ENCODE measurements around the gene AFF3. TPM values are rescaled to one million over a fixed set of nuclear protein-coding genes. Genes with fewer than 3 reads are reported as not detected.

Gene AFF3
- total and polyA plus RNA-seq, 2 experiments from 2014 or later = 7.3 to 7.8 TPM

DNA sequence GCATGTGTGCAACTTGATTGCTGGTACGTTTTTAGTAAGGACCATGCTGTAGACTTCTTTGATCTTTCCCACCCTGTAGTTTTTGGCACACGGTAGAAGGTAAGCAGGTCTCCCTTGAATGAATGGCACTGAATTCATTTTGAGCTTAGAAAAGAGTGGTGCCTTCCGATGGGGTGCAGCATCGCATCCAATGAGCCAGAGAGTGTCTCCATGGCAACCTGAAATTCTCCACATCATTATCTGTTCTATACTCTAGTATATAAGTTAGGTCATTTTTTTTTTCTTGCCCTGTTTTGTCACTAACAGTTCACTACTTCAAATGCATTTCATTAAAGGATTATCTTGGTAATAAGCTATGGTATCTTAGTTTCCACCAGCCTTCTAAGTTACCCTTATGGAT, 571.4 kb downstream of the AFF3 start:
- 92% methylated on average over 4 of the region's 4 CpGs for WGBS (ENCODE audit: low lambda C conversion rate, missing lambda C conversion rate)
- Histone ChIP-seq H4K20me1 (ENCODE audit: insufficient read depth, poor library complexity, severe bottlenecking) (no peaks in the 10 kb centered on the region), H3K9me3 (ENCODE audit: low read depth) (no peaks in the 10 kb centered on the region), H3K36me3 (replicated peaks; ENCODE audit: insufficient read depth, low read depth) (no peaks in the 10 kb centered on the region), H3K4me2 (no peak overlapping the region), H3K27me3 (no peaks in the 10 kb centered on the region), H3K9me2 (replicated peaks; ENCODE audit: insufficient read depth) (no peaks in the 10 kb centered on the region), H3K4me3 (no peak overlapping the region), H3K79me2 (no peaks in the 10 kb centered on the region), H3K27ac (no peak overlapping the region), H3K4me1 (ENCODE audit: insufficient read depth) (peaks cover 11% of the 10 kb centered on the region), H2AFZ (no peak overlapping the region)
- DNase-seq (ENCODE audit: low spot score) = no peak
- no peak for TF ChIP-seq EZH2phosphoT487 (IDR thresholded peaks at IDR 0.05; ENCODE audit: low read depth, severe bottlenecking, unreplicated experiment)
- TF ChIP-seq EZH2 (IDR thresholded peaks at IDR 0.05; ENCODE audit: borderline replicate concordance) = no peak
- TF ChIP-seq, protein P1, sequence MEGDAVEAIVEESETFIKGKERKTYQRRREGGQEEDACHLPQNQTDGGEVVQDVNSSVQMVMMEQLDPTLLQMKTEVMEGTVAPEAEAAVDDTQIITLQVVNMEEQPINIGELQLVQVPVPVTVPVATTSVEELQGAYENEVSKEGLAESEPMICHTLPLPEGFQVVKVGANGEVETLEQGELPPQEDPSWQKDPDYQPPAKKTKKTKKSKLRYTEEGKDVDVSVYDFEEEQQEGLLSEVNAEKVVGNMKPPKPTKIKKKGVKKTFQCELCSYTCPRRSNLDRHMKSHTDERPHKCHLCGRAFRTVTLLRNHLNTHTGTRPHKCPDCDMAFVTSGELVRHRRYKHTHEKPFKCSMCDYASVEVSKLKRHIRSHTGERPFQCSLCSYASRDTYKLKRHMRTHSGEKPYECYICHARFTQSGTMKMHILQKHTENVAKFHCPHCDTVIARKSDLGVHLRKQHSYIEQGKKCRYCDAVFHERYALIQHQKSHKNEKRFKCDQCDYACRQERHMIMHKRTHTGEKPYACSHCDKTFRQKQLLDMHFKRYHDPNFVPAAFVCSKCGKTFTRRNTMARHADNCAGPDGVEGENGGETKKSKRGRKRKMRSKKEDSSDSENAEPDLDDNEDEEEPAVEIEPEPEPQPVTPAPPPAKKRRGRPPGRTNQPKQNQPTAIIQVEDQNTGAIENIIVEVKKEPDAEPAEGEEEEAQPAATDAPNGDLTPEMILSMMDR (IDR thresholded peaks at IDR 0.05; ENCODE audit: poor library complexity) = no peak

DNA sequence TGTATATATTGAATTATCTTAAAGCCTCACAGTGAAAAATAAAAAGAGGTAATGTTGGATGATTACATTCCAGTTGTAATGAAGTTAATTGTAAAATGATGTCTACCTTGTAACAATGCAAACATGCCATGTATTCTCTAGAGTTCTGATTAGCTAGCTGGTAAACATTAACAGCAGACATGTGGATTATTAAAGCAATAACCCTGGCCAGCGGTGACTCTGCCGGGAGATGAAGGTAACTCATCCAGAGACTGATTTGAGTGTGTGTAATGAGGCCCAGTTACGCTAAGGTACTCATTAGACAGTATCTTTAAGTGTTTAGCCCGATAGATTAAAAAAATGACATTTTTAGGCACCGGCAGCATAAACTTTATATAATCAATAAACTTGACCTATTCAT, 573.0 kb downstream of the AFF3 start:
- WGBS (ENCODE audit: low lambda C conversion rate, missing lambda C conversion rate) = 67% methylated on average over 5 of the region's 5 CpGs
- Histone ChIP-seq H3K4me3 (no peak overlapping the region), H4K20me1 (ENCODE audit: insufficient read depth, poor library complexity, severe bottlenecking) (no peaks in the 10 kb centered on the region), H3K27me3 (no peaks in the 10 kb centered on the region), H2AFZ (no peak overlapping the region), H3K36me3 (replicated peaks; ENCODE audit: insufficient read depth, low read depth) (no peaks in the 10 kb centered on the region), H3K4me2 (no peak overlapping the region), H3K9me3 (ENCODE audit: low read depth) (no peaks in the 10 kb centered on the region), H3K4me1 (ENCODE audit: insufficient read depth) (peaks cover 11% of the 10 kb centered on the region), H3K79me2 (no peaks in the 10 kb centered on the region), H3K9me2 (replicated peaks; ENCODE audit: insufficient read depth) (no peaks in the 10 kb centered on the region), H3K27ac (no peak overlapping the region)
- TF ChIP-seq EZH2 (IDR thresholded peaks at IDR 0.05; ENCODE audit: borderline replicate concordance) (no peak), EZH2phosphoT487 (IDR thresholded peaks at IDR 0.05; ENCODE audit: low read depth, severe bottlenecking, unreplicated experiment) (no peak)
- TF ChIP-seq, protein P1 (IDR thresholded peaks at IDR 0.05; ENCODE audit: poor library complexity) = no peak
- DNase-seq (ENCODE audit: low spot score) = peak; percentile 39

DNA sequence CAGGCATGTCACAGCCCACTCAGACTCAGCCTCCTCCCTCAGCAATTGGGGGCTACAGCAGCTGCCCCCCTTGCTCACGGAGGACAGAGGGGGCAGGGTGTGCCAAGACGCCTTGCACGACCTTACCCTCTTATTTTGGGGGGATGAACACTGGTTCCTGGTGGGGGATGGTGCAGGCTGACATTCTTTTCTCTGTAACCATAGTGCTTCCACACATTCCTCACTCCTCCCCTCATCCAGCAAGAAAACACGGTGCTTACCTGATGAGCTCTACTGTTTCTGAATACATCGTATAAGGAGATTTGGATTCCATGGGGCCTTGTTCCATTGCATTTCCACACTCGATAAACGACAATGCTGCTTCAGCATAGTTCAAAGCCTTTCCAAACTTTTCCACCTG, 577.2 kb downstream of the AFF3 start:
- no peak overlapping the region for H2AFZ ChIP-seq
- no peaks in the 10 kb centered on the region for H3K9me3 ChIP-seq (ENCODE audit: low read depth)
- H3K9me2 ChIP-seq (replicated peaks; ENCODE audit: insufficient read depth) = no peaks in the 10 kb centered on the region
- H3K79me2 ChIP-seq = no peaks in the 10 kb centered on the region
- peaks cover 10% of the 10 kb centered on the region for H3K4me1 ChIP-seq (ENCODE audit: insufficient read depth)
- no peaks in the 10 kb centered on the region for H4K20me1 ChIP-seq (ENCODE audit: insufficient read depth, poor library complexity, severe bottlenecking)
- no peaks in the 10 kb centered on the region for H3K27me3 ChIP-seq
- no peak overlapping the region for H3K4me3 ChIP-seq
- DNase-seq (ENCODE audit: low spot score) = no peak
- H3K27ac ChIP-seq = no peak overlapping the region
- H3K4me2 ChIP-seq = no peak overlapping the region
- TF ChIP-seq EZH2phosphoT487 (IDR thresholded peaks at IDR 0.05; ENCODE audit: low read depth, severe bottlenecking, unreplicated experiment) (no peak), EZH2 (IDR thresholded peaks at IDR 0.05; ENCODE audit: borderline replicate concordance) (no peak)
- TF ChIP-seq, protein P1 (IDR thresholded peaks at IDR 0.05; ENCODE audit: poor library complexity) = no peak
- H3K36me3 ChIP-seq (replicated peaks; ENCODE audit: insufficient read depth, low read depth) = no peaks in the 10 kb centered on the region
- 81% methylated on average over 7 of the region's 7 CpGs for WGBS (ENCODE audit: low lambda C conversion rate, missing lambda C conversion rate)

DNA sequence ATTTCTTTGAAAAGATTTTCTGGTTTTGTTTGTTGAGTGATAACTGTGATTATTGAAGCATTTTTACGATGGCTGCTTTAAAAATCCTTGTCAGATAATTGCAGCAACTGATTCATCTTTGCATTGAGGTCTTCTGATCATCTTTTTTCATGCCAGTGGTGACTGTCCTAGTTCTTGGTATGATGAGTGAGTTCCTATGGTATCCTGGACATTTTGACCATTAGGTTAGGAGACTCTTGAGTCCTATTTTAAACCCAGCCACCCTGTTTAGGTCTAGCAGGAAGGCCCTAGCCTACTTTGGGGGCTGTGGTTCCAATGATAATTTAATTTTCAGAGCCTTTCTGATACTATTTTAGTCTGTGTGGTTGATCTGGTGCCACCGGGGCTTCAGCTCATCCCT, 579.9 kb downstream of the AFF3 start:
- no peaks in the 10 kb centered on the region for H3K36me3 ChIP-seq (replicated peaks; ENCODE audit: insufficient read depth, low read depth)
- H3K27ac ChIP-seq = no peak overlapping the region
- no peak overlapping the region for H2AFZ ChIP-seq
- TF ChIP-seq, protein P1 (IDR thresholded peaks at IDR 0.05; ENCODE audit: poor library complexity) = no peak
- TF ChIP-seq EZH2phosphoT487 (IDR thresholded peaks at IDR 0.05; ENCODE audit: low read depth, severe bottlenecking, unreplicated experiment) (no peak), EZH2 (IDR thresholded peaks at IDR 0.05; ENCODE audit: borderline replicate concordance) (no peak)
- H3K4me2 ChIP-seq = no peak overlapping the region
- DNase-seq (ENCODE audit: low spot score) = no peak
- H3K4me3 ChIP-seq = no peak overlapping the region
- no peaks in the 10 kb centered on the region for H3K9me3 ChIP-seq (ENCODE audit: low read depth)
- H3K79me2 ChIP-seq = no peaks in the 10 kb centered on the region
- no peaks in the 10 kb centered on the region for H3K27me3 ChIP-seq
- peaks cover 8% of the 10 kb centered on the region for H3K4me1 ChIP-seq (ENCODE audit: insufficient read depth)
- H3K9me2 ChIP-seq (replicated peaks; ENCODE audit: insufficient read depth) = no peaks in the 10 kb centered on the region
- WGBS (ENCODE audit: low lambda C conversion rate, missing lambda C conversion rate) = 80% methylated on average over 2 of the region's 2 CpGs
- H4K20me1 ChIP-seq (ENCODE audit: insufficient read depth, poor library complexity, severe bottlenecking) = no peaks in the 10 kb centered on the region

Measured in hepatocyte (in vitro differentiated cells).